ENCODE measurements around the gene CACNA1D.

CACNA1D gene

DNA sequence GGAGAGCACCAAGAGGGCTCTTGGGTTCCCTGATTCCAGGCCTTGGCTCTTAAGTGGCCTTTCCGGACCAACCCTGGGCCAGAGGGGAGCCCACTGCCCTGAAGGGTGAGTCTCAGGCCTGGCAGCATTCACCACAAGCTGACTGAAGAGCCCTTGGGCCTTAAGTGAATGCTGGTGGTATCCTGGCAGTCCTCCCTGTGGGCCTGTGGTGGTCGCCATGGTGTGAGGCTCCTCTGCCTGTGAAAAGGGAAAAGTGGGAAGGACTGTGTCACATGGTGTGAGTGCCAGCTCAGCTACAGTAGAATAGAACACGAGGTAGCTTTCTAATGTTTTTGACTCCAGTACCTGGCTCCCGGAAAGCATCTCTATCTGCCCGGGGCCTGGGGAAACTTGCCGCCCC lies 336.5 kb downstream of the CACNA1D start:
- ChIA-PET POLR2A (no interaction called here), CTCF (no interaction called here)
- DNase-seq (ENCODE audit: extremely low spot score): no peak
- TF ChIP-seq, protein P1, sequence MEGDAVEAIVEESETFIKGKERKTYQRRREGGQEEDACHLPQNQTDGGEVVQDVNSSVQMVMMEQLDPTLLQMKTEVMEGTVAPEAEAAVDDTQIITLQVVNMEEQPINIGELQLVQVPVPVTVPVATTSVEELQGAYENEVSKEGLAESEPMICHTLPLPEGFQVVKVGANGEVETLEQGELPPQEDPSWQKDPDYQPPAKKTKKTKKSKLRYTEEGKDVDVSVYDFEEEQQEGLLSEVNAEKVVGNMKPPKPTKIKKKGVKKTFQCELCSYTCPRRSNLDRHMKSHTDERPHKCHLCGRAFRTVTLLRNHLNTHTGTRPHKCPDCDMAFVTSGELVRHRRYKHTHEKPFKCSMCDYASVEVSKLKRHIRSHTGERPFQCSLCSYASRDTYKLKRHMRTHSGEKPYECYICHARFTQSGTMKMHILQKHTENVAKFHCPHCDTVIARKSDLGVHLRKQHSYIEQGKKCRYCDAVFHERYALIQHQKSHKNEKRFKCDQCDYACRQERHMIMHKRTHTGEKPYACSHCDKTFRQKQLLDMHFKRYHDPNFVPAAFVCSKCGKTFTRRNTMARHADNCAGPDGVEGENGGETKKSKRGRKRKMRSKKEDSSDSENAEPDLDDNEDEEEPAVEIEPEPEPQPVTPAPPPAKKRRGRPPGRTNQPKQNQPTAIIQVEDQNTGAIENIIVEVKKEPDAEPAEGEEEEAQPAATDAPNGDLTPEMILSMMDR (IDR thresholded peaks at IDR 0.05; ENCODE audit: control extremely low read depth, extremely low read depth, low read depth, missing control alignments): no peak

GRCh38 chr3:53833053-53833645 lies 338.7 kb downstream of the CACNA1D start:
- no peak for DNase-seq (ENCODE audit: extremely low spot score)
- TF ChIP-seq, protein P1 (IDR thresholded peaks at IDR 0.05; ENCODE audit: control extremely low read depth, extremely low read depth, low read depth, missing control alignments): no peak
- ChIA-PET POLR2A (no interaction called here), CTCF (no interaction called here)

DNA sequence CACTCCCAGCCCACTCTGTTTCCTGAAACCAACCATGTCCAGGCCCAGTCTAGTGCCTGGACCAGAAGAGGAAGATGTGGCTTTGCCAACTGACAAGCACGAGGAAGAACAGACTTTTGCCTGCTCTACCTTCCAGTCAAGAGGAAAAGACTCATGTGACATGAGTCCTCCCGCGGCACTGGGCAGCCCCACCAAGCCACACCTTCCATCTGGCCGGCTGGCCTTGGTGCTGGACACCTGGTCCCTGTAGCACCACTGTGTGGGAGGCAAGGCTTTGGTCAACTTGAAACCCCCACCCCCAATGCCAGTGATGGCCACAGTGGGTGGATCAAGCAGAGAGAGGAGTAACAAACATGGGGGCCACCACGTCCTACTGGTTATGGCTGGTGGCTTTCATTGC lies 339.3 kb downstream of the CACNA1D start:
- no peak for DNase-seq (ENCODE audit: extremely low spot score)
- POLR2A ChIA-PET: no interaction called here
- TF ChIP-seq, protein P1 (IDR thresholded peaks at IDR 0.05; ENCODE audit: control extremely low read depth, extremely low read depth, low read depth, missing control alignments): no peak
- CTCF ChIA-PET: no interaction called here

GRCh38 chr3:53834429-53835095 lies 340.2 kb downstream of the CACNA1D start:
- no peak for DNase-seq (ENCODE audit: extremely low spot score)
- TF ChIP-seq, protein P1 (IDR thresholded peaks at IDR 0.05; ENCODE audit: control extremely low read depth, extremely low read depth, low read depth, missing control alignments): no peak
- ChIA-PET CTCF (interaction anchor here (1.4 kb wide), 1 partner anchor 13 kb away, joined by 3 read pairs; no protein-coding TSS in a partner anchor), POLR2A (no interaction called here)

GRCh38 chr3:53835257-53835656 lies 340.8 kb downstream of the CACNA1D start:
- CTCF ChIA-PET: interaction anchor here (1.1 to 1.4 kb wide), 2 partner anchors 11 to 14 kb away, joined by 3 read pairs; no protein-coding TSS in a partner anchor

GRCh38 chr3:53836084-53836872 lies 341.9 kb downstream of the CACNA1D start:
- ChIA-PET CTCF (interaction anchor here (0.6 to 1.4 kb wide), 3 partner anchors 10 to 20 kb away, joined by 3 read pairs; no protein-coding TSS in a partner anchor), POLR2A (no interaction called here)
- no peak for DNase-seq (ENCODE audit: extremely low spot score)
- TF ChIP-seq, protein P1 (IDR thresholded peaks at IDR 0.05; ENCODE audit: control extremely low read depth, extremely low read depth, low read depth, missing control alignments): no peak

More at GRCh38 chr3:53835257-53835656, 340.8 kb downstream of the CACNA1D start:
- no peak for DNase-seq (ENCODE audit: extremely low spot score)
- TF ChIP-seq, protein P1 (IDR thresholded peaks at IDR 0.05; ENCODE audit: control extremely low read depth, extremely low read depth, low read depth, missing control alignments): no peak
- POLR2A ChIA-PET: no interaction called here

Measured in GM10248 (cell line).